Jurkat, Clone E6-1 (cell line): ENCODE data around the gene ARHGAP9.
"Not testable (repeated sequence)": the region's sequence is repeated elsewhere in the genome, so short reads cannot be mapped to it uniquely, and the experiment has no call there.

Source experiments
- DNase-seq: peaks from one replicate; pipeline ENCODE4 v3.0.0-alpha.2; 2011; ENCODE audit warnings: low read depth, low spot score
- H3K4me3 ChIP-seq: 2 replicates; pipeline ENCODE4 v1.5.1; 2011; ENCODE audit warnings: mild to moderate bottlenecking, low read length, control low read depth, moderate library complexity

ARHGAP9 gene

DNA sequence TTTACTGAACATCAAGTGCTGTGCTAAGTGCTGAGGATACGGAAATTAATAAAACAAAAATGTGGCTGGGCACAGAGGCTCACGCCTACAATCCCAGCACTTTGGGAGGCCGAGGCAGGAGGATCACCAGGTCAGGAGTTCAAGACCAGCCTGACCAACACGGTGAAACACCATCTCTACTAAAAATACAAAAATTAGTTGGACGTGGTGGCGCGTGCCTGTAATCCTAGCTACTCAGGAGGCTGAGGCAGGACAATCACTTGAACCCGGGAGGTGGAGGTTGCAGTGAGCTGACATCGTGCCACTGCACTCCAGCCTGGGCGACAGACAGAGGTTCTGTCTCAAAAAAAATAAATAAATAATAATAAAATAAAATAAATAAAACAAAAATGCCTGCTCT, 52.7 kb downstream of the ARHGAP9 start:
- not testable (repeated sequence) for H3K4me3 ChIP-seq, DNase-seq
